GM12864 (cell line): ENCODE results near the gene TRAPPC4.

Source experiments
- DNase-seq: peaks from one replicate; pipeline ENCODE4 v3.0.0-alpha.2; 2011; ENCODE audit warnings: low read depth
- H3K4me3 ChIP-seq: 2 replicates; pipeline ENCODE4 v1.5.1; 2011; ENCODE audit warnings: mild to moderate bottlenecking, low read depth, low read length, control low read depth
- CTCF ChIP-seq: IDR thresholded peaks from 2 replicates; pipeline ENCODE4 v1.5.1; 2011; ENCODE audit warnings: low read depth, mild to moderate bottlenecking, moderate library complexity, low read length, control low read depth, inconsistent platforms; ENCODE audit errors: missing control alignments

TRAPPC4 gene

DNA sequence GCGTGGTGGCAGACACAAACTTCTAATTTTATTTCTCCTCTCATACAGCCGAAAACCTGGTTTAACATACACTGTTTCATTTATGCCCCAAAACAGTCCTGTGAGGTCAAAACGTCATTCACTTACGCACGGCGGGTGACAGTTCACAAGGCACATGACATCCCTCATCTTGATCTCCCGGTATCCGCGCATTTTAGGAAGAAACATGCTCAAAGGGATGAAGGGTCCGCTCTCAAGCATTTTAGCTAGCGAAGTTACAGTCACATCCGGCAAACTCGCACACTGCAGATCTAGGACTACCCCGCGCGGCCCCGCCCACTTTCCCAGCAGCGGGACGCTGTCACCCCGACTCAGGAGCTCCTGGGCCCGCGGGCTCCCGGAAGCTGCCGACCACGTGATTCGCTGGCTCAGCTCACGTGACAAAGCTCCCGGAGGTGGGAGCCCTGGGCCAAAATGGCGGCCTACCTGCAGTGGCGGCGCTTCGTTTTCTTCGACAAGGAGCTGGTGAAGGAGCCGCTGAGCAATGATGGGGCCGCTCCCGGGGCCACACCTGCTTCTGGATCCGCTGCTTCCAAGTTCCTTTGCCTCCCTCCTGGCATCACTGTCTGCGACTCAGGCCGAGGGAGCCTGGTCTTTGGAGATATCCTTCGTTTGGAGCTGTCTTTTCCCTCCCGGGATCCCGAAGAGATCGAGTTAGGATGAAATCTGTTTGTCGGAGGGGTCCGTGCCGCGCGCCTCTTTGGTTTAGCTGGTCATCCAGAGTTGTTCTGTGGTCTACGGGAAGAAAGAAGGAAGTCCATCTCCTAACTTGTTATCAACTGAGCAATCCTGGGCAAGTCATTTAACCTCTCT, 49.0 kb downstream of the TRAPPC4 start, which contains the start of gene VPS11:
TSS of gene VPS11 (plus strand) at position 448 of the 852 bp plus-strand sequence. CDS start at position 454, 6 bp downstream.
- no peak for TF ChIP-seq CTCF
- H3K4me3 ChIP-seq = peak within 1 kb of the TSS; percentile 58
- peak; percentile 91 for DNase-seq
